T-cell (primary cell): ENCODE results near the gene PRKAR2B. TPM values are rescaled to one million over a fixed set of nuclear protein-coding genes. Genes with fewer than 3 reads are reported as not detected.
A peak's percentile ranks its signal among the peaks of the same experiment; 100 is the strongest.

ENCODE experiments used
- ATAC-seq, 4 experiments: fragments of 200-7000 bp in 3 of 4; fragments of 150-1000 bp in 1 of 4; cut with Tn5 transposase; replicated peaks in 1 of 4; 1 replicate in 3 of 4; 2 replicates in 1 of 4; pipeline ENCODE4 v1.10.0; 2021; ENCODE audit warnings: moderate library complexity in 3 of 4, mild to moderate bottlenecking in 2 of 4, moderate number of reproducible peaks in 1 of 4
- CTCF ChIA-PET, 2 donors: fragments of 300-600 bp; sonication (Branson Sonifier 250); formaldehyde crosslinking; loops; one replicate each; lab custom pipeline; 2022; ENCODE audit warnings: antibody characterized with exemption in 2 of 2; lab: Charles Lee
- POLR2A ChIA-PET, 2 donors: fragments of 300-600 bp; sonication (Branson Sonifier 250); formaldehyde crosslinking; loops; one replicate each; lab custom pipeline; 2022; ENCODE audit warnings: antibody characterized with exemption in 2 of 2; lab: Charles Lee
- DNase-seq, 35 experiments: peaks; one replicate each; pipeline versions ENCODE4 v3.0.0 to v3.0.0-alpha.2; 2013 to 2023
- H3K27ac ChIP-seq: one replicate; pipeline ENCODE4 v1.5.1; 2013; ENCODE audit warnings: low read length
- H3K27me3 ChIP-seq, 2 experiments: replicated peaks in 1 of 2; 1 replicate in 1 of 2; 2 replicates in 1 of 2; pipeline versions ENCODE4 v1.6.1 to v1.7.0; 2013; ENCODE audit warnings: low read length in 1 of 2, mixed read lengths in 1 of 2; ENCODE audit not compliant: control insufficient read depth in 2 of 2, insufficient read depth in 2 of 2; ENCODE audit errors: extremely low read depth in 1 of 2
- H3K36me3 ChIP-seq, 2 donors: 1 replicate in 1 of 2; 2 replicates in 1 of 2; pipeline versions ENCODE4 v1.6.1 to v1.7.0; 2013; ENCODE audit warnings: low read length in 1 of 2; ENCODE audit not compliant: control insufficient read depth in 2 of 2, insufficient read depth in 1 of 2; ENCODE audit errors: extremely low read depth in 1 of 2
- H3K4me1 ChIP-seq, 2 experiments: 1 replicate in 1 of 2; 2 replicates in 1 of 2; pipeline versions ENCODE4 v1.6.1 to v1.7.0; 2013; ENCODE audit warnings: low read length in 2 of 2, mixed read lengths in 1 of 2; ENCODE audit not compliant: insufficient read depth in 2 of 2, control insufficient read depth in 1 of 2; ENCODE audit errors: extremely low read depth in 1 of 2
- H3K4me3 ChIP-seq, 2 donors: 1 replicate in 1 of 2; 2 replicates in 1 of 2; pipeline versions ENCODE4 v1.5.1 to v1.7.0; 2013; ENCODE audit warnings: mild to moderate bottlenecking in 2 of 2, low read length in 1 of 2, moderate library complexity in 1 of 2; ENCODE audit not compliant: control insufficient read depth in 1 of 2; ENCODE audit errors: extremely low read depth in 1 of 2
- H3K9me3 ChIP-seq: 2 replicates; pipeline ENCODE4 v1.7.0; 2013
- H3K27ac Mint-ChIP-seq, 2 donors: one replicate each; pipeline ENCODE4 v1.8.0; 2020 to 2021; ENCODE audit warnings: mild to moderate bottlenecking in 2 of 2, mixed read lengths in 2 of 2
- H3K27me3 Mint-ChIP-seq, 2 donors: one replicate each; pipeline ENCODE4 v1.8.0; 2021 to 2022; ENCODE audit warnings: mixed read lengths in 2 of 2
- H3K36me3 Mint-ChIP-seq: one replicate; pipeline ENCODE4 v1.8.0; 2021; ENCODE audit warnings: mixed read lengths
- H3K4me1 Mint-ChIP-seq, 3 donors: one replicate each; pipeline ENCODE4 v1.8.0; 2020 to 2022; ENCODE audit warnings: mixed read lengths in 3 of 3, mild to moderate bottlenecking in 1 of 3
- H3K4me3 Mint-ChIP-seq, 3 donors: one replicate each; pipeline ENCODE4 v1.8.0; 2020 to 2022; ENCODE audit warnings: mild to moderate bottlenecking in 3 of 3, mixed read lengths in 3 of 3, moderate library complexity in 3 of 3
- H3K9me3 Mint-ChIP-seq, 3 donors: one replicate each; pipeline ENCODE4 v1.8.0; 2020 to 2022; ENCODE audit warnings: mixed read lengths in 3 of 3
- WGBS: methylation state at CpG from one replicate; pipeline ENCODE4 v1.1.5; 2013; ENCODE audit warnings: missing lambda C conversion rate; ENCODE audit not compliant: insufficient coverage; 5-methylcytosine and 5-hydroxymethylcytosine counted together
- total RNA-seq, 35 experiments: library from RNA in 6 of 35; stranded (reverse) in 6 of 35; fragments of 120-200 nt in 1 of 35; gene quantifications; one replicate each; pipeline versions ENCODE4 v1.2.1 to v1.2.4 and lab custom pipeline; 2013 to 2026

PRKAR2B gene
- total RNA-seq, 5 donors from 2014 or later (not counting 1 experiment from before 2014, with no cell fraction given), result 0.58 to 2.2 (median 1.0) TPM

- H3K27ac ChIP-seq, result no peak overlapping the region
- H3K27me3 ChIP-seq, result no peaks in the 10 kb centered on the region
- no peaks in the 10 kb centered on the region for H3K4me1 ChIP-seq
- peak in 1 of 4 experiments; percentile 3 for ATAC-seq
- peaks cover 0 to 14% (median 3%) of the 10 kb centered on the region in 3 donors for H3K9me3 Mint-ChIP-seq
- no peak overlapping the region for H3K4me3 ChIP-seq
- peaks cover 7 to 52% of the 10 kb centered on the region in 2 donors for H3K36me3 ChIP-seq
- peaks cover 68% of the 10 kb centered on the region for H3K36me3 Mint-ChIP-seq
- no peaks in the 10 kb centered on the region for H3K4me1 Mint-ChIP-seq
- ChIA-PET POLR2A (no interaction called here), CTCF (no interaction called here)
- no peaks in the 10 kb centered on the region for H3K9me3 ChIP-seq
- H3K4me3 Mint-ChIP-seq, result no peak overlapping the region
- H3K27me3 Mint-ChIP-seq, result no peaks in the 10 kb centered on the region
- no peak for DNase-seq
- 100% methylated on average over 4 of the region's 4 CpGs for WGBS
- H3K27ac Mint-ChIP-seq, result no peak overlapping the region
Measured at GRCh38 chr7:107210400-107210799, 165.9 kb downstream of the PRKAR2B start.

Other genes with a start within 250 kb of the PRKAR2B start
- gene PIK3CG, start 179.4 kb upstream of the PRKAR2B start, total RNA-seq, result 10 to 100 TPM; 27.8 to 33.7 (median 28.4) TPM
- 100 to 1,000 TPM in 2 of 5 donors, 10 to 100 TPM in 3; 78.6 to 211 (median 92.0) TPM for gene HBP1, start 124.3 kb downstream of the PRKAR2B start, total RNA-seq